ENCODE results near the gene WDTC1.
A peak's percentile ranks its signal among the peaks of the same experiment; 100 is the strongest.

GRCh38 chr1:27234049-27234882 is at the start of gene WDTC1:
- no peak for TF ChIP-seq CTCF (IDR thresholded peaks at IDR 0.05)
- TF ChIP-seq POLR2A (IDR thresholded peaks at IDR 0.05), result peak; percentile 39 to 64
- peak; percentile 45 for TF ChIP-seq POLR2AphosphoS5 (IDR thresholded peaks at IDR 0.05)
- no peak for TF ChIP-seq EP300 (IDR thresholded peaks at IDR 0.05)

Measured in gastroesophageal sphincter (tissue), 3 donors.